Lower leg skin (tissue), 4 donors: ENCODE data around the gene PDE9A. TPM values are rescaled to one million over a fixed set of nuclear protein-coding genes. Genes with fewer than 3 reads are reported as not detected.
A peak's percentile ranks its signal among the peaks of the same experiment; 100 is the strongest.
"Not testable (repeated sequence)": the region's sequence is repeated elsewhere in the genome, so short reads cannot be mapped to it uniquely, and the experiment has no call there.

Source experiments
- DNase-seq, 2 donors: peaks; one replicate each; pipeline ENCODE4 v3.0.0-alpha.2; 2019; ENCODE audit warnings: low spot score in 2 of 2
- H3K4me3 ChIP-seq: fragments of 200-600 bp; sonication (generic); 2 replicates; pipeline ENCODE4 v1.5.1; 2017; ENCODE audit warnings: mild to moderate bottlenecking, low read depth; ENCODE audit not compliant: poor library complexity, severe bottlenecking
- POLR2A ChIP-seq, 2 donors: fragments of 450-650 bp; IDR thresholded peaks; one replicate each; pipeline ENCODE4 v1.6.1; 2016 to 2017; ENCODE audit warnings: antibody characterized with exemption in 2 of 2, mild to moderate bottlenecking in 1 of 2, moderate library complexity in 1 of 2
- WGBS, 2 donors: methylation state at CpG; one replicate each; pipeline ENCODE4 v1.1.5; 2018; 5-methylcytosine and 5-hydroxymethylcytosine counted together
- intact Hi-C: fragments of 100-400 bp; cut with DNase I; formaldehyde crosslinking; loops from one replicate; pipeline ENCODE4 v1.15.0; 2023; ENCODE audit warnings: low total_unique reads
- total RNA-seq, 4 donors: library from RNA; depleted of rRNA; stranded (reverse); fragments of >200 nt; gene quantifications; one replicate each; pipeline ENCODE4 v1.1.0, GENCODE V29; 2016
- TF ChIP-seq, protein P1 (sequence below), 3 donors: fragments of 450-650 bp; IDR thresholded peaks; one replicate each; pipeline ENCODE4 v1.5.1; 2016; ENCODE audit warnings: antibody characterized with exemption in 3 of 3, mild to moderate bottlenecking in 3 of 3, moderate library complexity in 2 of 3

Gene PDE9A
- total RNA-seq, 4 donors from 2014 or later = 2.1 to 16.3 (median 9.0) TPM

DNA sequence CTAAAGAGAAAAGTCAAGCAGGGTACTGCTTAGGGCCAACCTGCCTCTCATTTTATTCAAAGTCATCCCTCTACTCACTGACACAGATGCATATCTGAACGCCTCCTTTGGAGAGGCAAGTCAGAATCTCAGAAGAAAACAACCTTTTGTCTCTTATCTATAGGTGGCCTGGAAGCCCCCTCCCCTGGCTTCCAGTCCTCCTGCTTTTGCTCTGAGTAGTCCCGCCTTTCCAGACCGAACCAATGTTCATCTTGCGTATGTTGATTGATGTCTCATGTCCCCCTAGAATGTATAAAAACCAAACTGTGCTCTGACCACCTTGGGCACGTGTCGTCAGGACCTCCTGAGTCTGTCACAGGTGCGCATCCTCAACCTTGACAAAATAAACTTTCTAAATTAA, 144.1 kb downstream of the PDE9A start:
- intact Hi-C loops = no loop called here
- WGBS, 2 donors = 87 to 88% methylated on average over 7 of the region's 7 CpGs
- peak in 1 of 2 donors; percentile 39 for DNase-seq
- no peak overlapping the region for H3K4me3 ChIP-seq
- TF ChIP-seq, protein P1, sequence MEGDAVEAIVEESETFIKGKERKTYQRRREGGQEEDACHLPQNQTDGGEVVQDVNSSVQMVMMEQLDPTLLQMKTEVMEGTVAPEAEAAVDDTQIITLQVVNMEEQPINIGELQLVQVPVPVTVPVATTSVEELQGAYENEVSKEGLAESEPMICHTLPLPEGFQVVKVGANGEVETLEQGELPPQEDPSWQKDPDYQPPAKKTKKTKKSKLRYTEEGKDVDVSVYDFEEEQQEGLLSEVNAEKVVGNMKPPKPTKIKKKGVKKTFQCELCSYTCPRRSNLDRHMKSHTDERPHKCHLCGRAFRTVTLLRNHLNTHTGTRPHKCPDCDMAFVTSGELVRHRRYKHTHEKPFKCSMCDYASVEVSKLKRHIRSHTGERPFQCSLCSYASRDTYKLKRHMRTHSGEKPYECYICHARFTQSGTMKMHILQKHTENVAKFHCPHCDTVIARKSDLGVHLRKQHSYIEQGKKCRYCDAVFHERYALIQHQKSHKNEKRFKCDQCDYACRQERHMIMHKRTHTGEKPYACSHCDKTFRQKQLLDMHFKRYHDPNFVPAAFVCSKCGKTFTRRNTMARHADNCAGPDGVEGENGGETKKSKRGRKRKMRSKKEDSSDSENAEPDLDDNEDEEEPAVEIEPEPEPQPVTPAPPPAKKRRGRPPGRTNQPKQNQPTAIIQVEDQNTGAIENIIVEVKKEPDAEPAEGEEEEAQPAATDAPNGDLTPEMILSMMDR (IDR thresholded peaks at IDR 0.05) = no peak
- TF ChIP-seq POLR2A (IDR thresholded peaks at IDR 0.05) = no peak

DNA sequence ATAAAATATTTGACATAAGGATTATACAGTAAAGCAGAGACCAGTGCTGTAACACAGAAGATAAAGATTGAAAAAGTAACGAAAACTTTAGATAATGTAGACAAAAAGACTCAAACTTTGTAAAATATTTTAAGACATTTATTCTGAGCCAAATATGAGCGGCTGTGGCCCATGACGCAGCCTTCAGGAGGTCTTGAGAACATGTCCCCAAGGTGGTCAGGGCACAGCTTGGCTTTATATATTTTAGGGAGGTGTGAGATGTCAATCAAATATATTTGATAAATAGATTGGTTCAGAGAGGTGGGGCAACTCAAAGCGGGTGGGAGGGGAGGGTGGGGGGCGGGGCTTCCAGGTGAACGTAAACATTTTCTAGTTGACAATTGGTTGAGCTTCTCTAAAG, 144.7 kb downstream of the PDE9A start:
- peak in 1 of 2 donors; percentile 70 for DNase-seq
- TF ChIP-seq POLR2A (IDR thresholded peaks at IDR 0.05) = no peak
- TF ChIP-seq, protein P1 (IDR thresholded peaks at IDR 0.05) = no peak
- intact Hi-C loops = no loop called here
- H3K4me3 ChIP-seq = no peak overlapping the region
- 85 to 90% methylated on average over 6 of the region's 6 CpGs for WGBS, 2 donors

DNA sequence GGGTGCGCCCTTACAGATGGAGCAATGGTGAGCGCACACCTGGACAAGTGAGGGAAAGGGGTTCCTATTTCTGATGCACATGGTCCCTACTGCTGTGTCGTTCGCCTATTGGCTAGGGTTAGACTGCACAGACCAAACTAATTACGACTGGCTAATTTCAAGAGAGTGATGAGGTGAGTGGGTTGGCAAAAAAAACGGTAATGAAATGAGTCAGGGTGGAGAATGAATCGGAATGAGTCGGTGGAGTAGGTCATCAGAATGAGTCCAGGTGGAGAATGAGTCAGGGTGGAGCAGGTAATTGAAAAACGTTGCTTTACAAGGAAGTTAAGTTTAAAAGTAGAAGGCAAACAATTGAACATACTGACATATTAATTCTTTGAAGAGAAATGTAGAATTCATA, 146.1 kb downstream of the PDE9A start:
- 62 to 68% methylated on average over 9 of the region's 9 CpGs for WGBS, 2 donors
- intact Hi-C loops = no loop called here
- H3K4me3 ChIP-seq = no peak overlapping the region
- no peak for DNase-seq
- no peak for TF ChIP-seq POLR2A (IDR thresholded peaks at IDR 0.05)
- TF ChIP-seq, protein P1 (IDR thresholded peaks at IDR 0.05) = no peak

DNA sequence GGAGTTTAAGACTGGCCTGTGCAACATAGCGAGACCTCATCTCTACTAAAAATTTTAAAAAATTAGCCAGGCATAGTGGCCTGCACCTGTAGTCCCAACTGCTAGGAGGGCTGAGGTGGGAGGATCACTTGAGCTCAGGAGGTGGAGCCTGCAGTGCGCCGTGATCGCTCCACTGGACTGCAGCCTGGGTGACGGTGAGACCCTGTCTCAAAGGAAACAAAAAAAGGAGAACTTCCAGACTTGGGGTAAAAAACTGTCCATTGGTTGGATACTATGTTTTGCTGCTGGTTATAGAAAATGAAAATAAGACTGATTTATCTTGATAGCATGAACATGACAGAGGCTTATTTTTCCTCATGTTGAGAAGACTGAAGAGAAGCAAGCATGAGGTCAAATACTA, 146.5 kb downstream of the PDE9A start:
- H3K4me3 ChIP-seq = no peak overlapping the region
- 86 to 87% methylated on average over 5 of the region's 5 CpGs for WGBS, 2 donors
- DNase-seq = peak in 1 of 2 donors; percentile 66
- intact Hi-C loops = no loop called here
- no peak for TF ChIP-seq POLR2A (IDR thresholded peaks at IDR 0.05)
- TF ChIP-seq, protein P1 (IDR thresholded peaks at IDR 0.05) = no peak

DNA sequence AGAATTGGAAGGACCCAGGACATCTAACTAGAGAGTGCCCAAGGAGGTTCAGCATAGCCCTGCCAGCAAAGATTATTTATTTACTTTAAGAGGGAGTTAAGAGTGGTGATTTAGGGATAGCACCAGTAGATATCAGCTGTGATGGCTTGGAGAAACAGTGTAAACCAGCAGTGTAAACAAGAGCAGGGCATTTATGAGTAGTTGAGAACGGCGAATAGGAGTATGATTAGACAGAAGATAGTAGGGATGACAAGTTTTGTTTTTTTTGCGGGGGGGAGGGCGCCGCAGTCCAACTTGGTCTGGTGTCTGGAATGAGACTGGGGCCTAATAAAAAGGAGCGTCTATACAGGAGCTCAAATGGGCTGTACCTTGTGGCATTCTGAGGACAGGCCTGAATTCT, 148.2 kb downstream of the PDE9A start:
- 71 to 89% methylated on average over 6 of the region's 6 CpGs for WGBS, 2 donors
- DNase-seq = peak in 1 of 2 donors; percentile 57
- H3K4me3 ChIP-seq, intact Hi-C loops: not testable (repeated sequence)

DNA sequence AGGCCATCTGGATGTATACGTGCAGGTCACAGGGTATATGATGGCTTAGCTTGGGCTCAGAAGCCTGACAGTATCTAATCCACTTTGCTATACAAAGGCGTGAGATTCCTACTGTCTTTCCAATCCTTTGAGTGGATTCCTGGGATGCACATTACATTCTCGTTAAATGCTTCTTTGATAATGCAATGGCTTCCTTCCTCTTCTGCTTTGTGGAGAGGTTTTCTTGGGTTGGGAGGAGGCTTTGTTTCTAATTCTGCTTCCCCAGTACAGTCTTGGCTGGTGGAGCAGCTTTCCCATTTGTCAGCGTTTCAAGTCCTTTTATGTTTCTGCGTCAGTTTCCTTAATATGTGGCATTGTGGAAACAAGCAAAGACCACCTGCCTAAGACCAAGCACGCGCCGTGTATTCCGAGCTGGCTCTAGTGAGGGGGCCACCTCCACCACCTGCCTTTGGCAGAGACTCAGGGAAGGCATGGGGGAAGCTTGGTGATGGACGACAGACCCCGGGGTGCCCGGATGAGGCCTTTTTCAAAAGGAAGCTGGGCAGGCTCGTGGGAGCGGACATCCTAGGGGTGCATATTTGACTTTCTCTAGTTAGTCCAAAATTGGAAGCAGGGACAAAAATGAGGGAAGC, 153.2 kb downstream of the PDE9A start:
- TF ChIP-seq POLR2A (IDR thresholded peaks at IDR 0.05) = no peak
- TF ChIP-seq, protein P1 (IDR thresholded peaks at IDR 0.05) = no peak
- no peak overlapping the region for H3K4me3 ChIP-seq
- intact Hi-C loops = no loop called here
- 64 to 67% methylated on average over 14 of the region's 14 CpGs for WGBS, 2 donors
- DNase-seq = no peak

DNA sequence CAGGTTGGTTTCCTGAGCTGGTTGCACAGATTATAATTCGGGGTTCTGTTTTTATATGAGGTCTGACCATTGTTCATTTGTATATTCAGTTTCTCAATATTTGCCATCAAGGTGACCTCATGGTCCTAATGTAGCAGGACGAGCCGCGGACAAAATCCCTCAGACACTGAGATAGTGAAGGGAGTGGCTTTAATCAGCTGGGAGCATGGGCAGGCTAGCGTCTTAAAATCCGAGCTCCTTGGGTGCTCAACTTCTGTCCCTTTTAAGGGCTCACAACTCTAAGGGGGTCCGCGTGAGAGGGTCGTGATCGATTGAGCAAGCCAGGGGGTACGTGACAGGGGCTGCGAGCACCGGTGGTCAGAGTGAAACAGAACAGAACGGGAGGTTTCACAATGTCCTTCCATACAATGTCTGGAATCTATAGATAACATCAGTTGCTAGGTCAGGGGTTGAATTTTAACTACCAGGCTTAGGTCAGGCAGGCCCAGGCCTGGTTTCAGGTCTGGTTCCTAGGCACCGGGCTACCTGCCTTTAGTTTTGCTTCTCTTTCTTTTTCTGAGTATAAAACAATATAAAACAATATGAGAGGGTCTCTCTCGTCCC, 154.0 kb downstream of the PDE9A start:
- intact Hi-C loops, DNase-seq, H3K4me3 ChIP-seq: not testable (repeated sequence)
- WGBS, 2 donors = 81 to 82% methylated on average over 16 of the region's 16 CpGs
